Effector memory CD4-positive, alpha-beta T cell (primary cell): ENCODE measurements around the gene ECEL1.

Source experiments
- DNase-seq, 3 donors: peaks; one replicate each; pipeline ENCODE4 v3.0.0-alpha.2; 2020
- H3K27ac ChIP-seq: 2 replicates; pipeline ENCODE4 v1.7.0; 2013; ENCODE audit warnings: mild to moderate bottlenecking, low read length, moderate library complexity; ENCODE audit not compliant: insufficient read depth, poor library complexity, severe bottlenecking
- H3K27me3 ChIP-seq: replicated peaks from 2 replicates; pipeline ENCODE4 v1.7.0; 2013; ENCODE audit warnings: mild to moderate bottlenecking, low read length; ENCODE audit not compliant: insufficient read depth, control insufficient read depth, poor library complexity, severe bottlenecking
- H3K36me3 ChIP-seq: 2 replicates; pipeline ENCODE4 v1.7.0; 2013; ENCODE audit warnings: mild to moderate bottlenecking, low read length, moderate library complexity; ENCODE audit not compliant: control insufficient read depth, insufficient read depth
- H3K4me1 ChIP-seq: 2 replicates; pipeline ENCODE4 v1.7.0; 2013; ENCODE audit warnings: low read length, mild to moderate bottlenecking; ENCODE audit not compliant: control insufficient read depth, insufficient read depth, poor library complexity, severe bottlenecking
- H3K4me3 ChIP-seq: 2 replicates; pipeline ENCODE4 v1.7.0; 2013; ENCODE audit warnings: low read length, low read depth, mild to moderate bottlenecking; ENCODE audit not compliant: insufficient read depth, poor library complexity, severe bottlenecking
- H3K9me3 ChIP-seq: 2 replicates; pipeline ENCODE4 v1.7.0; 2013; ENCODE audit warnings: mild to moderate bottlenecking, low read length, moderate library complexity; ENCODE audit not compliant: control insufficient read depth

The ECEL1 gene

DNA sequence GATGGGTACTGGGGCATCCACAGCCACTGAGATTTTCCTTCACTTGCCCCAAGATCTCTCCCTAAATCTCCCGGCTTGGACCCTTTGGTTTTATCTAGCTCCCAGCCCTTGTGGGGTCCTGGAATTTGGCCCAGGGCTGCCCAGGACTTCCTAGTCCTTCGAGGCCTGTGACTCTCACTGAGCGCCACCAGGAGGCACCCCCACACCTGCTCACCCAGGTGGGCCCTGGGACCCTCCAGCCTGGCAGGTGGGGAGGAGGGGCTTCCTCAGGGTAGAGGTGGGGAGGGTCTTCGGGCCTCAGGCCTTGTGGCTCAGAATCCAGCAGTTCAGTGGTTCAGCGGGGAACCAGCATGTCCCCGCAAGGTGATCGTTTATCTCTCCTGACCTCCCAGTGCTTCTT, 20.6 kb upstream of the ECEL1 start:
- Histone ChIP-seq H3K27ac (no peak overlapping the region), H3K4me1 (no peaks in the 10 kb centered on the region), H3K27me3 (peaks cover 6% of the 10 kb centered on the region), H3K36me3 (no peaks in the 10 kb centered on the region), H3K9me3 (no peaks in the 10 kb centered on the region), H3K4me3 (no peak overlapping the region)
- DNase-seq = no peak

GRCh38 chr2:232506709-232507108, 19.1 kb upstream of the ECEL1 start:
- H3K4me3 ChIP-seq = no peak overlapping the region
- DNase-seq = no peak
- peaks cover 13% of the 10 kb centered on the region for H3K27me3 ChIP-seq

DNA sequence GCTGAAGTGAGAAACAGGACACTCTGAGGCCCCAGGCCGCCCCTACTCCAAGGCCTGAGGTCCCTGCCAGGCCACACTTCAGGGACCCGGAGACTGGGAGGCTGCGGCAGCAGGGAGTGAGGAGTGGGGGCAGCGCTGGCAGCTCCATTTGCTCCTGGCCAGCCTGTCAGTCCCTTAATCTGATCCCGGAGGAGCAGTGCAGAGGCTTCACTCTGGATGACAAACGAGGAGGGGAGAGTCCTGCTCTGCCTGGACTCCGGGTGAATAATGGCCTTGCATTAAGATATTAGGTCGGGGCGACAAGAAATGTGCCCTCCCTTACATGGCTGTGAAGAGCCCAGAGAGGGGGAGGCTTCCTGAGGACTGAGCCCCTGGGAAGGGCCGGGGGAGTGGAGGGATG, 18.2 kb upstream of the ECEL1 start:
- Histone ChIP-seq H3K36me3 (no peaks in the 10 kb centered on the region), H3K27me3 (peaks cover 15% of the 10 kb centered on the region), H3K27ac (no peak overlapping the region), H3K4me1 (peaks cover 4% of the 10 kb centered on the region), H3K9me3 (no peaks in the 10 kb centered on the region), H3K4me3 (no peak overlapping the region)
- no peak for DNase-seq

More at GRCh38 chr2:232506709-232507108, 19.1 kb upstream of the ECEL1 start:
- Histone ChIP-seq H3K4me1 (peaks cover 4% of the 10 kb centered on the region), H3K36me3 (no peaks in the 10 kb centered on the region), H3K9me3 (no peaks in the 10 kb centered on the region), H3K27ac (no peak overlapping the region)

GRCh38 chr2:232504438-232504837, 16.8 kb upstream of the ECEL1 start:
- no peaks in the 10 kb centered on the region for H3K36me3 ChIP-seq
- H3K27ac ChIP-seq = no peak overlapping the region
- no peak overlapping the region for H3K4me3 ChIP-seq
- no peak for DNase-seq
- H3K4me1 ChIP-seq = peaks cover 4% of the 10 kb centered on the region
- peaks cover 15% of the 10 kb centered on the region for H3K27me3 ChIP-seq
- H3K9me3 ChIP-seq = no peaks in the 10 kb centered on the region

DNA sequence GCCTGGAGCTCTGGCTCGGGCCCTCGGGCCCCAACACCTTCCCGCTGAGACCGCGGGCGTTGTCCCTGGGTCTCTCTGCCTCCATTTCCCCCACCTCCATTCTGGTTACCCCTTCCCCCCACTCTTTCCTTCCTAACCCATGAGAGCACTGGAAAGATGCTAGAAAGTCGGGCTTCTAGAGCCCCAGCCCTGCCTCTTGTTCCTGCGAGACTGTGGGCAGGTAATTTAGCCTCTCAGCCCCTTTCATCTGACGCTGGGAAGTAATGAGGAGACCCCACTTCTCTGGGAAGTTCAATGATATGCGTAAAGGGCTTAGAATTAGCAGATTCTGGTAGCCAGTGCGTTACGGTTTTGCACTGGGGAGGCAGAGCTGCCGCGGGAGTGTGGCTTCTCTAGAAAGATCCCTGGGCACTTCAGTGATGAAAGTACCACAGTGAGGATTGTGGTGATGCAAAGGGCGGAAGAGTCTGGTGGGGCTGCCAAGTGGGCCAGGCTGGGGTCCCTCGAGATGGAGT, 16.2 kb upstream of the ECEL1 start:
- Histone ChIP-seq H3K27ac (no peak overlapping the region), H3K9me3 (no peaks in the 10 kb centered on the region), H3K36me3 (no peaks in the 10 kb centered on the region), H3K27me3 (peaks cover 15% of the 10 kb centered on the region), H3K4me3 (no peak overlapping the region), H3K4me1 (peaks cover 4% of the 10 kb centered on the region)
- no peak for DNase-seq

GRCh38 chr2:232502911-232503808, 15.5 kb upstream of the ECEL1 start:
- peak; percentile 6 to 40 (median 18) for DNase-seq
- Histone ChIP-seq H3K36me3 (no peaks in the 10 kb centered on the region), H3K9me3 (no peaks in the 10 kb centered on the region), H3K27me3 (peaks cover 15% of the 10 kb centered on the region), H3K4me3 (peak overlapping the region; percentile 29), H3K4me1 (peaks cover 4% of the 10 kb centered on the region), H3K27ac (no peak overlapping the region)

DNA sequence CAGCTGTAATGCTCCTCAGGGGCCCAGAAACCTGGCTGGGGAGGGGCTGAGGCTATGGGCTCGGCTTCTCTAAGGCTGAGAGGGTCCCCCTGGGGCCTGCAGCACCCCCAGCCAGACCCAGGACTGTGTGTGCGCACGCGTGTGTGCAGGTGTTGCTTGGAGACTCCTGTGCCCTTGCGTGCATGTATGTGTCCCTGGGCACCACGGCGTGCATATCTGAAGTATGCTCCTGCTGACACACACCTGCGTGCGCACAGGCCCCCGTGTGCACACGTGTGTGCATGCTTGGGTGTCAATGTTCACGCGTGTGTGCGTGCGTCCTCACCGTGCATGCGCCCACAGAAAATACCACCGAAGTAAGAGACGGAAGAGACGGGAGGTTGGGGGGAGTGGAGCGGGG, 14.9 kb upstream of the ECEL1 start:
- Histone ChIP-seq H3K4me3 (no peak overlapping the region), H3K4me1 (peaks cover 4% of the 10 kb centered on the region), H3K36me3 (no peaks in the 10 kb centered on the region), H3K27me3 (peaks cover 15% of the 10 kb centered on the region), H3K9me3 (no peaks in the 10 kb centered on the region), H3K27ac (no peak overlapping the region)
- DNase-seq = peak in 1 of 3 donors; percentile 22

GRCh38 chr2:232501794-232502390, 14.3 kb upstream of the ECEL1 start:
- no peaks in the 10 kb centered on the region for H3K9me3 ChIP-seq
- no peak overlapping the region for H3K27ac ChIP-seq
- peaks cover 15% of the 10 kb centered on the region for H3K27me3 ChIP-seq
- H3K36me3 ChIP-seq = no peaks in the 10 kb centered on the region
- H3K4me1 ChIP-seq = peaks cover 4% of the 10 kb centered on the region
- DNase-seq = no peak
- no peak overlapping the region for H3K4me3 ChIP-seq

GRCh38 chr2:232501331-232501771, 13.7 kb upstream of the ECEL1 start:
- Histone ChIP-seq H3K27me3 (peaks cover 15% of the 10 kb centered on the region), H3K4me3 (no peak overlapping the region), H3K36me3 (no peaks in the 10 kb centered on the region), H3K4me1 (peaks cover 4% of the 10 kb centered on the region), H3K27ac (no peak overlapping the region), H3K9me3 (no peaks in the 10 kb centered on the region)
- DNase-seq = no peak

GRCh38 chr2:232498452-232498851, 10.8 kb upstream of the ECEL1 start:
- peaks cover 4% of the 10 kb centered on the region for H3K4me1 ChIP-seq
- no peaks in the 10 kb centered on the region for H3K9me3 ChIP-seq
- DNase-seq = no peak
- H3K27ac ChIP-seq = no peak overlapping the region
- H3K36me3 ChIP-seq = no peaks in the 10 kb centered on the region
- H3K4me3 ChIP-seq = no peak overlapping the region
- H3K27me3 ChIP-seq = peaks cover 8% of the 10 kb centered on the region
